Neuronal stem cell (in vitro differentiated cells): ENCODE measurements around the gene MAOB.

Experiments
- DNase-seq: peaks from one replicate; pipeline ENCODE4 v3.0.0-alpha.2; 2013; ENCODE audit warnings: low spot score
- H2AFZ ChIP-seq: one replicate; pipeline ENCODE4 v1.6.1; 2013; ENCODE audit warnings: mild to moderate bottlenecking, low read length, inconsistent platforms
- H2AK5ac ChIP-seq: 2 replicates; pipeline ENCODE4 v1.6.1; 2013; ENCODE audit warnings: low read depth, mild to moderate bottlenecking, inconsistent platforms, low read length, moderate library complexity, mixed read lengths
- H2BK120ac ChIP-seq: 2 replicates; pipeline ENCODE4 v1.6.1; 2013; ENCODE audit warnings: low read depth, mild to moderate bottlenecking, inconsistent platforms, low read length, moderate library complexity, mixed read lengths
- H2BK12ac ChIP-seq: one replicate; pipeline ENCODE4 v1.6.1; 2013; ENCODE audit warnings: low read length, inconsistent platforms
- H2BK15ac ChIP-seq: 2 replicates; pipeline ENCODE4 v1.6.1; 2013; ENCODE audit warnings: mild to moderate bottlenecking, low read length, inconsistent platforms, mixed read lengths
- H2BK5ac ChIP-seq: one replicate; pipeline ENCODE4 v1.6.1; 2013; ENCODE audit warnings: inconsistent platforms, mild to moderate bottlenecking, low read length, moderate library complexity
- H3K14ac ChIP-seq: one replicate; pipeline ENCODE4 v1.6.1; 2013; ENCODE audit warnings: low read length, inconsistent platforms
- H3K18ac ChIP-seq: 2 replicates; pipeline ENCODE4 v1.6.1; 2013; ENCODE audit warnings: low read length, inconsistent platforms
- H3K23ac ChIP-seq: 2 replicates; pipeline ENCODE4 v1.6.1; 2013; ENCODE audit warnings: low read depth, mild to moderate bottlenecking, mixed read lengths, low read length, inconsistent platforms; ENCODE audit not compliant: poor library complexity
- H3K27ac ChIP-seq: replicated peaks from 3 replicates; pipeline ENCODE4 v1.5.1; 2013; ENCODE audit warnings: low read length, inconsistent platforms
- H3K27me3 ChIP-seq, 3 experiments: 2 replicates each; pipeline ENCODE4 v1.6.1; 2013; ENCODE audit warnings: low read length in 3 of 3, mild to moderate bottlenecking in 2 of 3, inconsistent platforms in 1 of 3, low read depth in 1 of 3, mixed read lengths in 1 of 3, moderate library complexity in 1 of 3; ENCODE audit not compliant: control insufficient read depth in 3 of 3, insufficient read depth in 3 of 3
- H3K36me3 ChIP-seq, 2 donors: replicated peaks in 1 of 2; 2 replicates each; pipeline ENCODE4 v1.6.1; 2013; ENCODE audit warnings: low read length in 2 of 2; ENCODE audit not compliant: control insufficient read depth in 2 of 2, insufficient read depth in 2 of 2
- H3K4ac ChIP-seq: 2 replicates; pipeline ENCODE4 v1.6.1; 2013; ENCODE audit warnings: inconsistent platforms, mild to moderate bottlenecking, low read length, moderate library complexity
- H3K4me1 ChIP-seq, 2 donors: 1 replicate in 1 of 2; 2 replicates in 1 of 2; pipeline ENCODE4 v1.6.1; 2013; ENCODE audit warnings: low read length in 2 of 2, low read depth in 1 of 2; ENCODE audit not compliant: control insufficient read depth in 2 of 2, insufficient read depth in 1 of 2
- H3K4me2 ChIP-seq: one replicate; pipeline ENCODE4 v1.6.1; 2013; ENCODE audit warnings: mild to moderate bottlenecking, low read length, inconsistent platforms; ENCODE audit not compliant: insufficient read depth, poor library complexity, severe bottlenecking
- H3K4me3 ChIP-seq, 2 donors: 2 replicates each; pipeline ENCODE4 v1.5.1; 2013; ENCODE audit warnings: low read length in 2 of 2, mild to moderate bottlenecking in 2 of 2, inconsistent platforms in 1 of 2, moderate library complexity in 1 of 2
- H3K79me1 ChIP-seq: one replicate; pipeline ENCODE4 v1.6.1; 2013; ENCODE audit warnings: low read depth, mild to moderate bottlenecking, inconsistent platforms, low read length, moderate library complexity
- H3K9ac ChIP-seq: one replicate; pipeline ENCODE4 v1.6.1; 2013; ENCODE audit warnings: mild to moderate bottlenecking, low read depth, low read length, inconsistent platforms; ENCODE audit not compliant: poor library complexity
- H3K9me3 ChIP-seq, 2 donors: replicated peaks in 1 of 2; 2 replicates each; pipeline versions ENCODE3 to v1.6.1; 2013; ENCODE audit warnings: low read length in 2 of 2, mild to moderate bottlenecking in 2 of 2, inconsistent platforms in 1 of 2, low read depth in 1 of 2, mixed read lengths in 1 of 2, moderate library complexity in 1 of 2; ENCODE audit not compliant: control insufficient read depth in 2 of 2, insufficient read depth in 1 of 2
- H4K8ac ChIP-seq: one replicate; pipeline ENCODE4 v1.6.1; 2013; ENCODE audit warnings: low read depth, mild to moderate bottlenecking, inconsistent platforms, low read length, moderate library complexity
- H4K91ac ChIP-seq: one replicate; pipeline ENCODE4 v1.6.1; 2013; ENCODE audit warnings: low read length, low read depth, mild to moderate bottlenecking, inconsistent platforms; ENCODE audit not compliant: poor library complexity
- WGBS, 2 donors: extraction: QIAGEN DNeasy Blood & Tissue Kit; methylation state at CpG; one replicate each; pipeline ENCODE4 v1.1.7; 2013; ENCODE audit warnings: missing lambda C conversion rate in 2 of 2, mixed read lengths in 1 of 2; ENCODE audit not compliant: insufficient read length in 2 of 2, insufficient replicate concordance in 1 of 2; ENCODE audit errors: extremely low coverage in 2 of 2; 5-methylcytosine and 5-hydroxymethylcytosine counted together

Gene MAOB

DNA sequence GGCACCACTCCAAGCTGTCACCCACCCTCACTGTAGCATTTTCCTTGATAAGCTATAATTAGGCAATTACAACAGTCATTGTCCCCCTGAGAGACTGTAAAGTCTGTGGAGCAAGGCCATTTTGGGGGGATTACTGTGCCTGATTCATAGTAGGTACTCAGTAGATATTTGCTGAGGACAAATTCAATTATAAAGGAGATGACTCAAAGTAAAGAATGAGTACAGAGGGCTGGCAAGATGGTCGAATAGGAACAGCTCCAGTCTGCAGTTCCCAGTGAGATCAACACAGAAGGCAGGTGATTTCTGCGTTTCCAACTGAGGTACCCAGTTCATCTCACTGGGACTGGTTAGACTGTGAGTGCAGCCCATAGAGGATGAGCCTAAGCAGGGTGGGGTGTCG lies 42.0 kb downstream of the MAOB start:
- no peaks in the 10 kb centered on the region for H3K27me3 ChIP-seq

DNA sequence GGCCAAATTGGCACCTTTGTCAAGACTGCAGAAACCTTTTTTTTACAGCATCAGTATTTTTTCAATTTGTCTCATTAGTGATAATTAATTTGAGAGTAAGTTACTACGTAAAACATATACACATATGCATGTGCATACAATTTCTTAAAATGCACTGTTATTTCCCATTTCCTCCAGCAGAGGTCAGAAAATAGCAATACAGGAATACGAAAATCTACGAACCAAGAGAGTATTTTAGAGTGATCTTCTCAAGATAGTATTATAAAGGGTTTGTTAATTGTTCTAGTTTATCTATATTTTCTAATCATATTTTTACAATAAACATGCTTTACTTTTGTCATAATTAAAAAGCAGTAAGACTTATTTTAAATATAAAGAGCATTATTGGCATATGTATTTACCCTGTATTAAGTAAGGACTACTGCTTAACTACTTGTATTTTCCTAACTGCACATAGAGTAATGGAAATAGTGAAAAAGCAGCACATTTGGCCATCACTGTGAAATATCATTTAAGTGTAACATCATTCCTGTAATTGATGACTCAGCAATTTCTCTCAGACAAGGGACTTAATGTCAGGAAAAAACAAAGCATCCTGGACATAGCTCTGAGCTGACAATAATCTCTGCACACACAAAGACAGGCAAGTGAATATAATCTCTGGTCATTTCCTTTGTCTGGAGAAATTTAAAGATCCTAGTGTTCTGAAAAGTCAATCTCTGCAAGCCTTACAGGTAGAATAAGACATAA lies 45.6 kb downstream of the MAOB start:
- peaks cover 0 to 3% (median 0%) of the 10 kb centered on the region in 3 experiments for H3K27me3 ChIP-seq
- no peak overlapping the region for H2AFZ ChIP-seq
- H3K9me3 ChIP-seq: no peaks in the 10 kb centered on the region
- no peak overlapping the region for H2BK120ac ChIP-seq
- no peak overlapping the region for H4K8ac ChIP-seq
- H4K91ac ChIP-seq: no peak overlapping the region
- no peak overlapping the region for H2AK5ac ChIP-seq
- H3K79me1 ChIP-seq: no peaks in the 10 kb centered on the region
- H2BK5ac ChIP-seq: no peak overlapping the region
- no peak overlapping the region for H3K4ac ChIP-seq
- no peak overlapping the region for H2BK15ac ChIP-seq
- no peak overlapping the region for H3K14ac ChIP-seq
- no peak overlapping the region for H3K18ac ChIP-seq
- no peak overlapping the region for H2BK12ac ChIP-seq
- no peak overlapping the region for H3K4me3 ChIP-seq
- DNase-seq: peak; percentile 0
- H3K27ac ChIP-seq: no peak overlapping the region
- H3K23ac ChIP-seq: no peak overlapping the region
- H3K36me3 ChIP-seq: no peaks in the 10 kb centered on the region
- H3K4me1 ChIP-seq: no peaks in the 10 kb centered on the region
- no CpG with 5 or more reads among the region's 3 CpGs for WGBS, 2 donors
- no peak overlapping the region for H3K4me2 ChIP-seq
- H3K9ac ChIP-seq: no peak overlapping the region

More for the DNA sequence above, 42.0 kb downstream of the MAOB start:
- H3K4me2 ChIP-seq: no peak overlapping the region
- H2AFZ ChIP-seq: no peak overlapping the region
- H3K36me3 ChIP-seq: no peaks in the 10 kb centered on the region
- no peak for DNase-seq
- no peaks in the 10 kb centered on the region for H3K9me3 ChIP-seq
- H4K8ac ChIP-seq: no peak overlapping the region
- H3K79me1 ChIP-seq: no peaks in the 10 kb centered on the region
- H3K14ac ChIP-seq: no peak overlapping the region
- no peaks in the 10 kb centered on the region for H3K4me1 ChIP-seq
- no peak overlapping the region for H3K4ac ChIP-seq
- WGBS, 2 donors: no CpG with 5 or more reads among the region's 3 CpGs
- H3K27ac ChIP-seq: no peak overlapping the region
- no peak overlapping the region for H3K9ac ChIP-seq
- H4K91ac ChIP-seq: no peak overlapping the region
- H2BK5ac ChIP-seq: no peak overlapping the region
- H2AK5ac ChIP-seq: no peak overlapping the region
- no peak overlapping the region for H2BK120ac ChIP-seq
- no peak overlapping the region for H3K18ac ChIP-seq
- H3K23ac ChIP-seq: no peak overlapping the region
- no peak overlapping the region for H3K4me3 ChIP-seq
- no peak overlapping the region for H2BK15ac ChIP-seq
- H2BK12ac ChIP-seq: no peak overlapping the region

DNA sequence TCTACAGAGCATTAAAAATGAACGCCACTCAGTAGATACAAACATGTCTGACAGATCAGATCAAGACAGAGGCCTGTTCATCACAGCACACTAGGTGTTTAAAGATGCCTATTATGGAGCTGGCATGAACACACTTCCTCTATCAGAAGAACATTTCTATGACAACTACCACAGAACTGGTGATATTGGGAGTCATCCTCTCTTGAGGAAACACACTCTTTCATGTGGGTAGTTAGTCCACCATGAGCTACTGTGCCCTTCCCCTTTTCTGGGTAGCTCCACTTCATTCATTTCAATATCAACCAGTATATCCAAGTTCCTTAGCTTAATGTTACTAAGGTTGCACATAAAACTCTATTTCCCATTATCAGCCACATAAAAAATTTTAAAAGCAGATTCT lies 46.7 kb downstream of the MAOB start:
- no peaks in the 10 kb centered on the region for H3K4me1 ChIP-seq
- no peak overlapping the region for H3K9ac ChIP-seq
- H2BK120ac ChIP-seq: no peak overlapping the region

DNA sequence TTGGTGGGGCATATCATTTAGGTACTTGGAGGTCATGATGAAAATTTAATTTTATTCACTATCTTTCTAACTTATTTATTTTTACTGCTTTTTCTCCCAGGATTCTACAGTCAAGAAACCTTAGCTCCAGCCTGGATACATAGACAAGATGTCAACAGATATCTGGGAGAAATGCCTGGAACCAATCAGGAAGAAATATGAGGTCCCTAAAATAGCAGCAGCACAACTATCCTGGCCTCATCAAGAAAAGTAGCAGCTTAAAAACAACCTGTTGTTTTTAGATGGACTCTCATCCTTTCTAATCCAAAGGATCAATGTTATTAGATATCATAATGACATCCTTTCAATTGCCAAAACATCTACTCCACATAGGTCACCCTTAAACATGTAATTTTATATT lies 54.5 kb downstream of the MAOB start:
- no peak overlapping the region for H3K23ac ChIP-seq
- H3K36me3 ChIP-seq: no peaks in the 10 kb centered on the region
- no peak overlapping the region for H2BK12ac ChIP-seq
- no peak overlapping the region for H3K14ac ChIP-seq
- no peak for DNase-seq
- H3K9ac ChIP-seq: no peak overlapping the region
- H3K4ac ChIP-seq: no peak overlapping the region
- H3K18ac ChIP-seq: no peak overlapping the region
- H2AK5ac ChIP-seq: no peak overlapping the region
- H4K8ac ChIP-seq: no peak overlapping the region
- H3K4me3 ChIP-seq: no peak overlapping the region
- no peaks in the 10 kb centered on the region for H3K9me3 ChIP-seq
- no peaks in the 10 kb centered on the region for H3K79me1 ChIP-seq
- H2BK120ac ChIP-seq: no peak overlapping the region
- H4K91ac ChIP-seq: no peak overlapping the region
- no peak overlapping the region for H3K4me2 ChIP-seq
- H2BK5ac ChIP-seq: no peak overlapping the region
- no peak overlapping the region for H2BK15ac ChIP-seq
- no peak overlapping the region for H2AFZ ChIP-seq
- H3K4me1 ChIP-seq: no peaks in the 10 kb centered on the region
- H3K27me3 ChIP-seq: peaks cover 0 to 5% (median 0%) of the 10 kb centered on the region in 3 experiments
- H3K27ac ChIP-seq: no peak overlapping the region

More for the DNA sequence above, 46.7 kb downstream of the MAOB start:
- Histone ChIP-seq H3K23ac (no peak overlapping the region), H3K14ac (no peak overlapping the region), H4K8ac (no peak overlapping the region), H2BK5ac (no peak overlapping the region), H3K36me3 (no peaks in the 10 kb centered on the region), H2AFZ (no peak overlapping the region), H3K9me3 (no peaks in the 10 kb centered on the region), H3K4me3 (no peak overlapping the region), H2AK5ac (no peak overlapping the region), H3K27ac (no peak overlapping the region), H3K18ac (no peak overlapping the region), H3K27me3 (peaks cover 0 to 3% (median 0%) of the 10 kb centered on the region in 3 experiments), H2BK15ac (no peak overlapping the region), H4K91ac (no peak overlapping the region), H2BK12ac (no peak overlapping the region), H3K79me1 (no peaks in the 10 kb centered on the region), H3K4me2 (no peak overlapping the region), H3K4ac (no peak overlapping the region)
- DNase-seq: no peak
- WGBS, 2 donors: no CpG with 5 or more reads among the region's 1 CpG
